Duodenal mucosa (tissue), 2 donors: Measurements from ENCODE around the gene ZNF69.
"Not testable (repeated sequence)": the region's sequence is repeated elsewhere in the genome, so short reads cannot be mapped to it uniquely, and the experiment has no call there.

Experiments used
- H3K27ac ChIP-seq: one replicate; pipeline ENCODE4 v1.7.0; 2013; ENCODE audit warnings: low read depth, low read length
- H3K27me3 ChIP-seq, 2 donors: one replicate each; pipeline ENCODE4 v1.7.0; 2013; ENCODE audit warnings: low read length in 2 of 2, control low read depth in 1 of 2; ENCODE audit not compliant: insufficient read depth in 2 of 2, control insufficient read depth in 1 of 2
- H3K36me3 ChIP-seq, 2 donors: one replicate each; pipeline ENCODE4 v1.7.0; 2013; ENCODE audit warnings: low read length in 2 of 2, control low read depth in 1 of 2; ENCODE audit not compliant: insufficient read depth in 2 of 2, control insufficient read depth in 1 of 2
- H3K4me1 ChIP-seq, 2 donors: one replicate each; pipeline ENCODE4 v1.7.0; 2013; ENCODE audit warnings: low read length in 2 of 2, control low read depth in 1 of 2; ENCODE audit not compliant: insufficient read depth in 2 of 2, control insufficient read depth in 1 of 2
- H3K4me3 ChIP-seq, 2 donors: one replicate each; pipeline ENCODE4 v1.7.0; 2013; ENCODE audit warnings: low read length in 2 of 2, low read depth in 1 of 2
- H3K9ac ChIP-seq, 2 donors: one replicate each; pipeline ENCODE4 v1.7.0; 2013; ENCODE audit warnings: low read length in 2 of 2, low read depth in 1 of 2
- H3K9me3 ChIP-seq, 2 donors: one replicate each; pipeline ENCODE4 v1.7.0; 2013; ENCODE audit warnings: low read length in 2 of 2, control low read depth in 1 of 2; ENCODE audit not compliant: control insufficient read depth in 1 of 2

Gene ZNF69

GRCh38 chr19:11889901-11890300, 2.3 kb downstream of the ZNF69 start:
- H3K36me3 ChIP-seq, H3K4me1 ChIP-seq, H3K9me3 ChIP-seq, H3K4me3 ChIP-seq, H3K9ac ChIP-seq, H3K27ac ChIP-seq, H3K27me3 ChIP-seq: not testable (repeated sequence)

DNA sequence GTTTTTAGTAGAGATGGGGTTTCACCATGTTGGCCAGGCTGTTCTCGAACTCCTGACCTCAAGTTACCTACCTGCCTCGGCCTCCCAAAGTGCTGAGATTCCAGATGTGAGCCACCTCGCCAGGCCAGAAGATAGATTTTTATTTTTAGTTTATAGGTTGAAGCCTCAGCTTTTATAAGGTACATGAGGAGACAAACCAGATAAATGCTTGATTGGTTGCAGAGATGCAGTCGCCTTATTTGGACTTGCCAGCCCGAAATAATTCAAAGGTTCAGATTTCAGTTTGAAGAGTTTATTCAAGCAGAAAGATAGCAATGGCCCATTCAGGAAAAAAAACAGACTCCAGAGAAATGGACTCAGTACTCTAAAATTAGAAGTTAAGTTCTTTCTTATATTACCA, 3.1 kb downstream of the ZNF69 start:
- Histone ChIP-seq H3K4me3 (no peak overlapping the region), H3K4me1 (peaks cover 0 to 6% of the 10 kb centered on the region in 2 donors), H3K9me3 (peaks cover 7 to 8% of the 10 kb centered on the region in 2 donors), H3K36me3 (peaks cover 0 to 6% of the 10 kb centered on the region in 2 donors), H3K27ac (no peak overlapping the region), H3K9ac (no peak overlapping the region), H3K27me3 (no peaks in the 10 kb centered on the region)

GRCh38 chr19:11894851-11895250, 7.3 kb downstream of the ZNF69 start:
- H3K9ac ChIP-seq, result no peak overlapping the region
- peaks cover 0 to 6% of the 10 kb centered on the region in 2 donors for H3K36me3 ChIP-seq
- no peak overlapping the region for H3K4me3 ChIP-seq
- no peak overlapping the region for H3K27ac ChIP-seq
- H3K4me1 ChIP-seq, result no peaks in the 10 kb centered on the region
- H3K27me3 ChIP-seq, result no peaks in the 10 kb centered on the region
- H3K9me3 ChIP-seq, result peaks cover 20 to 27% of the 10 kb centered on the region in 2 donors

DNA sequence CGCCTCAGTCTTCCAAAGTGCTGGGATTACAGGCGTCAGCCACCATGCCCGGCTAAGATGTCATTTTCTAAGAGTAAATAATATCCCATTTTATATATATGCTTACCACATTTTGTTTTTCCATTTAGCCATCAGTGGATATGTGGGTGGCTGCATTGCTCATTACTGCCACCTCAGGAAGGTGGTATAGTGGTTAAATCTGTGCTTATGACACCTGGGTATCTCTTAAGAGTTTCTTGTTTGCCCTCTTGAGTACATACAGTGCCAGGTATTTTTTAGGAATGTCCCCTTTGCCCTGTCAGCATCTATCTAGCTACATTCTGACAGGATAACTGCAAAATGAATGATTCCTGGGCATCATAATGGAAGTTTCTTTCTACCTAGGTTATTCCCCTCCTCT, 14.6 kb downstream of the ZNF69 start:
- no peaks in the 10 kb centered on the region for H3K27me3 ChIP-seq
- peaks cover 55 to 80% of the 10 kb centered on the region in 2 donors for H3K9me3 ChIP-seq
- no peak overlapping the region for H3K4me3 ChIP-seq
- no peak overlapping the region for H3K9ac ChIP-seq
- H3K27ac ChIP-seq, result no peak overlapping the region
- H3K36me3 ChIP-seq, result peaks cover 25 to 32% of the 10 kb centered on the region in 2 donors
- H3K4me1 ChIP-seq, result no peaks in the 10 kb centered on the region

- H3K36me3 ChIP-seq, result peaks cover 25 to 32% of the 10 kb centered on the region in 2 donors
- peaks cover 40 to 57% of the 10 kb centered on the region in 2 donors for H3K9me3 ChIP-seq
These were observed 18.3 kb downstream of the ZNF69 start for GRCh38 chr19:11905928-11906327.

DNA sequence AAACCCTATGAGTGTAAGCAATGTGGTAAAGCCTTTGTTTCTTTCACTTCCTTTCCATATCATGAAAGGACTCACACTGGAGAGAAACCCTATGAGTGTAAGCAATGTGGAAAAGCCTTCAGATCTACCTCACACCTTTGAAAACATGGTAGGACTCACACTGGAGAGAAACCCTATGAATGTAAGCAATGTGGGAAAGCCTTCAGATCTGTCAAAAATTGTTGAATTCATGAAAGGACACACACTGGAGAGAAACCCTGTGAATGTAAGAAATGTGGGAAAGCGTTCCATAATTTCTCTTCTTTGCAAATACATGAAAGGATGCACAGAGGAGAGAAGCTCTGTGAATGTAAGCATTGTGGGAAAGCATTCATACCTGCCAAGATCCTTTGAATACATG, 24.4 kb downstream of the ZNF69 start:
- H3K27me3 ChIP-seq, H3K4me3 ChIP-seq, H3K27ac ChIP-seq, H3K9ac ChIP-seq, H3K4me1 ChIP-seq, H3K36me3 ChIP-seq: not testable (repeated sequence)
- peaks cover 18 to 22% of the 10 kb centered on the region in 2 donors for H3K9me3 ChIP-seq

More at GRCh38 chr19:11905928-11906327, 18.3 kb downstream of the ZNF69 start:
- Histone ChIP-seq H3K4me1 (no peaks in the 10 kb centered on the region), H3K27ac (no peak overlapping the region), H3K27me3 (no peaks in the 10 kb centered on the region), H3K9ac (no peak overlapping the region), H3K4me3 (peak overlapping the region; percentile 13 to 50)

DNA sequence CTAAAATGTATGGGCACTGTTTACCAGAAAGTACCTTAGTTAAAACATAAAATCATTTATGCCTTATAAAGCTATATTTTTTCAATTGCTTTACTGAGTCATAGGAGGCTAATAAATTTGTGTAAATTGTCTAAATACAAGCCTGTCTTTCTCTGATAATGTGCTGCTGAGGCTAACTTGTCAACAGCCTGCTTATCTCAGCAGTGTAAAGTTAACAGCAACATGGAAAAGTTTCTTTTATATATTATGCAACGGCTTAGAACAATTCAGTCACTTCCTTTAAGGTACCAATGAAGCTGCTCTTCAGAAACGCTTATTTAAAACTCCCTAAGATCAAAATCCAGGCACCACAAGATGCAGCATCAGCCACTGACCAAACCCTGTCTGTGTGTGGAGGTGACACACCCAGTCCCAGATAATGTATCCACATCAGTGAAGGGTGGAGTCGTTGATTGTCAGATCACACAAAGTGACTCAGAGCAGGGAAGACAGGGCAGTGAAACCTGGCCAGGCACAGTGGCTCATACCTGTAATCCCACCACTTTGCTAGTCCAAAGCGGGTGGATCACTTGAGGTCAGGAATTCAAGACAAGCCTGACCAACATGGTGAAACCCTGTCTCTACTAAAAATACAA, 27.0 kb downstream of the ZNF69 start:
- H3K27me3 ChIP-seq, H3K9ac ChIP-seq, H3K4me1 ChIP-seq, H3K27ac ChIP-seq, H3K36me3 ChIP-seq, H3K4me3 ChIP-seq: not testable (repeated sequence)
- peaks cover 18 to 22% of the 10 kb centered on the region in 2 donors for H3K9me3 ChIP-seq

DNA sequence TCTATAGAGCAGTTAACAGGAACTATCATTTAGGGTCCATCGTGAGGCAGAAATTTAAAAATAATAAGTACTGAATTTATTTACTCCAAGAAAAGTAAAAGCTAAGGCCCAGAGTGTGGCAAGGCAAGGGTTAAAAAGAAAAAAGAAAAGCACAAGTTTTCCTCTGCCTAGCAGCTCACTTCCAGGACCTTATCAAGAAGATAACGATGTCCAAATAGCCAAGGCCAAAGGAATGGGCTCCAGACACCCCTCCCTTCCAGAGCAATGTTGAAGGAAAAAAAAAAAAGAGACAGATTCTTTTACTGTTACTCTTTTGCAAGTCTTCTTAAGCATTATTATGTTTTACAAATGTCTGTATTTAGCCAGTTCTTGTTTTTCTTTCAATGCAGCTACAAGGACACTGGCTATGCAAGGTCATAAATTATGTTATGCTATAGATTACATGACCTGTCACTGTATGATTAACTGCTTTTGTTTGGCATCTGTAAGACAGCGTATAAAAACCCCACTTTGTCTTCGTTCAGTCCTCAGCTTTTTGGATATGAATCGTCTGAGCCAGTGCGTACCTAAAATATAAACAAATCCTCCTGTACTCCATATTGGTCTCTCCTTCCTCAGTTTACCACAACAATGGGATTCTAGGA, 34.4 kb downstream of the ZNF69 start:
- Histone ChIP-seq H3K36me3 (no peaks in the 10 kb centered on the region), H3K27me3 (no peaks in the 10 kb centered on the region), H3K27ac (no peak overlapping the region), H3K4me1 (peaks cover 0 to 16% of the 10 kb centered on the region in 2 donors), H3K4me3 (no peak overlapping the region), H3K9ac (no peak overlapping the region), H3K9me3 (no peaks in the 10 kb centered on the region)

GRCh38 chr19:11924886-11925650, 37.5 kb downstream of the ZNF69 start, which contains the start of gene ZNF700:
ZNF700 (plus strand) TSS chr19:11925107; CDS start chr19:11925211, 104 bp downstream.
- Histone ChIP-seq H3K9me3 (peaks cover 2 to 6% of the 10 kb centered on the region in 2 donors), H3K4me3 (peak within 1 kb of the TSS; percentile 80 to 92), H3K36me3 (peaks cover 3 to 7% of the 10 kb centered on the region in 2 donors), H3K9ac (peak within 1 kb of the TSS; percentile 81 to 96), H3K4me1 (peaks cover 0 to 16% of the 10 kb centered on the region in 2 donors), H3K27ac (peak within 1 kb of the TSS; percentile 84), H3K27me3 (no peaks in the 10 kb centered on the region)

DNA sequence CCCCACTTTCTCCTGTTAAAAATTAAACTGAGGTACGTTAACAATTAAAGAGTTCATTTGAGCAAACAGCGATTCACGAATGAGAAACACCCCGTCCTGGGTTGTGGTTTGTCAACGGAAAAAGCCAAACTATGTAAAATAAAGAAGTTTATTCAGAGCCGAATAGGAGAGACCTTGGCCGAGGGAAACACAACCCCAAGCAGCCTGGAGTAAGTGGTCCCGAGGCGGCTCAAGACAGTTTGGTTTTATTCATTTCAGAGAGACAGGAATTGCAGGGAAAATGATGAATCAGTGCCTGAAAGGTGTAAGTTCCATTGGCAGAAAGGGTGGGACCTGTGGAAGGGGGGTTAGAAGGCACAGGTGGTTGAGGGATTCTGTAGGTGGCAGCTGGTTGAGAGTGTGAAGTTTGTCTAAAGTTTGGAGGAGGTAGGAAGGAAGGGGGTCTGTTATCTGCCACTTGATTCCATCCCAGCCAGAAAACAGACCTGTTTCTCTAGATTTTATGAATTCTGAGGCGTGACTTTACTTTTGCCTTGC, 38.1 kb downstream of the ZNF69 start:
- Histone ChIP-seq H3K27ac (peak overlapping the region; percentile 84), H3K9ac (peak overlapping the region; percentile 81 to 96), H3K4me1 (peaks cover 0 to 16% of the 10 kb centered on the region in 2 donors), H3K4me3 (peak overlapping the region; percentile 80 to 92)
- H3K9me3 ChIP-seq, H3K36me3 ChIP-seq, H3K27me3 ChIP-seq: not testable (repeated sequence)
